Neural crest cell (in vitro differentiated cells): Measurements from ENCODE around the gene PRDM12. TPM values are rescaled to one million over a fixed set of nuclear protein-coding genes. Genes with fewer than 3 reads are reported as not detected.
A peak's percentile ranks its signal among the peaks of the same experiment; 100 is the strongest.

ENCODE experiments used
- DNase-seq: peaks from one replicate; pipeline ENCODE4 v3.0.0; 2021; ENCODE audit warnings: low read depth, mixed read lengths, low spot score
- H3K27ac Mint-ChIP-seq: one replicate; pipeline ENCODE4 v1.8.0; 2021; ENCODE audit warnings: mild to moderate bottlenecking, mixed read lengths; ENCODE audit not compliant: unreplicated experiment
- H3K27me3 Mint-ChIP-seq: 2 replicates; pipeline ENCODE4 v1.8.0; 2021; ENCODE audit warnings: low read depth, mild to moderate bottlenecking, mixed read lengths
- H3K36me3 Mint-ChIP-seq: 2 replicates; pipeline ENCODE4 v1.8.0; 2021; ENCODE audit warnings: low read depth, mild to moderate bottlenecking, mixed read lengths
- H3K4me1 Mint-ChIP-seq: 2 replicates; pipeline ENCODE4 v1.8.0; 2021; ENCODE audit warnings: mixed read lengths
- H3K4me3 Mint-ChIP-seq: one replicate; pipeline ENCODE4 v1.8.0; 2021; ENCODE audit warnings: mild to moderate bottlenecking, mixed read lengths
- H3K9me3 Mint-ChIP-seq: 2 replicates; pipeline ENCODE4 v1.8.0; 2021; ENCODE audit warnings: mixed read lengths
- total RNA-seq: library from RNA; stranded (reverse); gene quantifications from 2 replicates; pipeline ENCODE4 v1.2.1, GENCODE V29; 2021
- TF ChIP-seq, protein P1 (sequence below): fragments of 200-600 bp; sonication (generic); conservative IDR thresholded peaks from 2 replicates; pipeline ENCODE4 v1.5.0; 2021; ENCODE audit warnings: antibody characterized with exemption, mild to moderate bottlenecking

PRDM12 gene
- total RNA-seq, 1 donor from 2014 or later = 2.2 TPM

DNA sequence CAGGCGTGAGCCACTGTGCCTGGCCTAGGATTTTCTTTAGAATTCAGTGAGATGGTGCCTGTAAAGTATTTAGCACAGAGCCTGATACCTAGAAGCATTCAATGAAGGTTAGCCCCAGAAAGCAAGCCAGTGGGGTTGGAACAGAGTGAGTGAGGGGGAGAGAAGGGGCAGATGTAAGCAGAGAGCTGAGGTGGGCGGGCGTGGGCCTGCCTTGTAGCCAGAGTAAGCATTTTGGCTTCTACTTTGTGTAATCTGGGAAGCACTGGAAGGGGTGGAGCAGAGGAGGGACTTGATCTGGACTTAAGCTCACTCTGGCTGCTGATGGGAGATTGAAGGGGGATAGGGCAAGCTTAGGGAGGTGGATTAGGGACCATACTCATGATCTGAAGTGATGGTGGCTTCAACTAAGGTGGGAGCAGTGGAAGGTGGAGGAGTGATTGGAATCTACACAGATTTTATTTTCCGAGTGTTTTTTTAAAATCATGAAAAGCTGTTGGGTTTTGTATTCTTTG lies 31.8 kb downstream of the PRDM12 start:
- peak overlapping the region; percentile 38 for H3K4me3 Mint-ChIP-seq
- TF ChIP-seq, protein P1, sequence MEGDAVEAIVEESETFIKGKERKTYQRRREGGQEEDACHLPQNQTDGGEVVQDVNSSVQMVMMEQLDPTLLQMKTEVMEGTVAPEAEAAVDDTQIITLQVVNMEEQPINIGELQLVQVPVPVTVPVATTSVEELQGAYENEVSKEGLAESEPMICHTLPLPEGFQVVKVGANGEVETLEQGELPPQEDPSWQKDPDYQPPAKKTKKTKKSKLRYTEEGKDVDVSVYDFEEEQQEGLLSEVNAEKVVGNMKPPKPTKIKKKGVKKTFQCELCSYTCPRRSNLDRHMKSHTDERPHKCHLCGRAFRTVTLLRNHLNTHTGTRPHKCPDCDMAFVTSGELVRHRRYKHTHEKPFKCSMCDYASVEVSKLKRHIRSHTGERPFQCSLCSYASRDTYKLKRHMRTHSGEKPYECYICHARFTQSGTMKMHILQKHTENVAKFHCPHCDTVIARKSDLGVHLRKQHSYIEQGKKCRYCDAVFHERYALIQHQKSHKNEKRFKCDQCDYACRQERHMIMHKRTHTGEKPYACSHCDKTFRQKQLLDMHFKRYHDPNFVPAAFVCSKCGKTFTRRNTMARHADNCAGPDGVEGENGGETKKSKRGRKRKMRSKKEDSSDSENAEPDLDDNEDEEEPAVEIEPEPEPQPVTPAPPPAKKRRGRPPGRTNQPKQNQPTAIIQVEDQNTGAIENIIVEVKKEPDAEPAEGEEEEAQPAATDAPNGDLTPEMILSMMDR = no peak
- no peaks in the 10 kb centered on the region for H3K27me3 Mint-ChIP-seq
- H3K4me1 Mint-ChIP-seq = peaks cover 53% of the 10 kb centered on the region
- peaks cover 24% of the 10 kb centered on the region for H3K36me3 Mint-ChIP-seq
- no peaks in the 10 kb centered on the region for H3K9me3 Mint-ChIP-seq
- H3K27ac Mint-ChIP-seq = no peak overlapping the region
- DNase-seq = no peak

DNA sequence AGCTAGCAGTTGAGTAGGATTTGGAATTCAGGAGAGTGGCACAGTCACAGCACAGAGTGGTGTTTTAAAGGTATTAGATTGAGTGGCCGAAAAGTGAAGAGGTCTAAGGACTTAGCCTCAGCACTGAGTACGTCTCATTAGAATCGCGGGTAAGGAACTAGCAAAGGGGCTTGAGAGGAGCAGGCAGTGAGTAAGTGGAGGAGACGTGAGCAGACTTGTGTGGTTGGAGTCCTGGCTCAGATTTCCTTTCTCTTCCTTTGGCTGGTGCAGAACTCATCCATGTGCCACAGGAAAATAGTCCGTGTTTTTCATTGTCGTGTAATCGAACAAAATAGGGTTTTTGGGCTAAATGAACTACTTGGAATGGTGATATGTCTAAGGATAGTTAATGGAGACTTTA lies 32.6 kb downstream of the PRDM12 start:
- Mint-ChIP-seq H3K36me3 (peaks cover 24% of the 10 kb centered on the region), H3K27ac (no peak overlapping the region), H3K4me1 (peaks cover 57% of the 10 kb centered on the region), H3K9me3 (no peaks in the 10 kb centered on the region), H3K4me3 (peak overlapping the region; percentile 50), H3K27me3 (no peaks in the 10 kb centered on the region)
- TF ChIP-seq, protein P1 = no peak
- no peak for DNase-seq

DNA sequence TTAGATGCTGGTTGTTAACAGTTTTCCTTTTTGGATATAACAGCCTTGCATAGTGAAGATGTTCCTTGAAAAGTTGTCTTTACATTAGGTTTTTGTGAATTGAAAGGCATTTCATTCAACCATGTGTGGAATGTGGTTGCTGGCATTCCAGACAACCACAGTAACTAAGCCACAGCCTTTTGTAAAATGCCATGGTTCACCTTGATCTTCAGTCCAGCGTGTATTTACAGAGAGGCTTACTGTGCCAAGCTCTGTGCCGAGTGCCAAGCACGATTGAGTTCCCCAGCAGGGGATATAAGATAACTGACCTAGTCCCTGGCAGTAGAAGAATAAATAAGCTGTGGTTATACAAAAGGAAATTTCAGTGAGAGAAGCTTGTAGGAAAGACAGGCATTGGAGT lies 34.1 kb downstream of the PRDM12 start:
- TF ChIP-seq, protein P1 = no peak
- DNase-seq = no peak
- peak overlapping the region; percentile 33 for H3K4me3 Mint-ChIP-seq
- H3K27ac Mint-ChIP-seq = no peak overlapping the region
- H3K36me3 Mint-ChIP-seq = peaks cover 32% of the 10 kb centered on the region
- H3K9me3 Mint-ChIP-seq = no peaks in the 10 kb centered on the region
- no peaks in the 10 kb centered on the region for H3K27me3 Mint-ChIP-seq
- peaks cover 47% of the 10 kb centered on the region for H3K4me1 Mint-ChIP-seq

DNA sequence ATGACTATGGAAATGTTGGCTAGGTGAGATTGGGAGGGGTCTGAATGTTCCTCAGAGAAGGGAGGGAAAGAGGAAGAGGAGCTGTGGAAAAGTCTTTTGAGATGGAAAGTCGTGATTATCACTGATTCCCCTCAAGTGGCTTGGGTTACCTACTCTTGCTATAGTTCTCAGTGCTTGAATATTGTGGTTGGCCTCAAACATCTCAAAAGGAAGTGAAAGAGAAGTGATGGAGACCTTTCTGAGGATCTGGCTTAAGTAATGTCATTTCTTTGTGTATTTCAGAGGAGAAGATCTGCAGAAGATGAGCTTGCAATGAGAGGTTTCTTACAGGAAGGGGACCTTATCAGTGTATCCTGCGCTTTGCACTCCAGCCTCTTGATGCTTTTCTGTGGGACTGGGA lies 34.7 kb downstream of the PRDM12 start:
- peaks cover 36% of the 10 kb centered on the region for H3K36me3 Mint-ChIP-seq
- H3K4me3 Mint-ChIP-seq = no peak overlapping the region
- H3K27me3 Mint-ChIP-seq = no peaks in the 10 kb centered on the region
- TF ChIP-seq, protein P1 = no peak
- DNase-seq = no peak
- no peaks in the 10 kb centered on the region for H3K9me3 Mint-ChIP-seq
- H3K4me1 Mint-ChIP-seq = peaks cover 46% of the 10 kb centered on the region
- peak overlapping the region; percentile 21 for H3K27ac Mint-ChIP-seq

DNA sequence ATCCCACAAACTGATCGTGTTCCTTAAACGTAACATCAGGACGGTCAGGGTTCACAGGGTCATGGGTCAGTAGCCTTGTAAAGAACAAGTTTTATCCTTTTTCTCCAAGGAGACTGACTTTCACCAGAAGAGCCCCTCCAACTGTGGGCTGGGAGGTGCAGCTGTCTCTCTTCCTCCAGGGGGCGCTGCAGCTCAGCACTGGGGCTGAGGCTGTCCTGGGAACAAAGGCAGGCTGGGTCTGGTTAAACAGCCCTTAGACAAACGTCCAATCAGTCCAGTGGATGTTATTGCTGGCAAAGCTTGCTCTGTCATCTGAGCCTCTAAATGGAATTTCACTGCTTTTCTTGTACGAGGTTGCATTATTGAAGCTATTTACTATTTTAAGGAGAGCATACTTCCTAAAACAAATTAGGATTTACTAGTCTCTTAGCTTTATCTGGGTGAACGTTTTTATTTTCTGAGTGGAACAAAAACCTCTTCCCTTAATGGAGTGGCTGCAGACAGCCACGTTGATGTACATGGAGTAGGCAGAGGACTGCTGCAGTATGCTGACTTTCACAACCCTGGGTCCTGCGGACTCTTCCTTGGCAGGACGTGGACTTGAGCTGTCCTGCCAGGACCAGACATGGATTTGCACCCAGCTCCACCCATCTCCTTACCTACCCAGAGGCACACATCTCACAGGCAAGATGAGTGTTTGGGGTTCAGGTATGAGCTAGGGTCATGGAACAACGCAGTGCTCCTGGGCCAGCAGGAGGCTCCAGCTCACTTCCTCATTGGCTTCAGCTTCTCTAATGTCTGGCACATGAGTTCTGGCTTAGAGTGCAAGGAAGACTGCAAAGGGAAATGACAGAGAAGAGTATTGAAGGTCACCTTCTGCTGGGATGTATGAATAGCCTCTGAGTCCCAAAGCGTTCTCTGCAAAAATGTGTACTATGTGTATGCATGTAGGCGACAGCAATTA lies 36.9 kb downstream of the PRDM12 start:
- peak overlapping the region; percentile 53 for H3K4me3 Mint-ChIP-seq
- H3K36me3 Mint-ChIP-seq = peaks cover 32% of the 10 kb centered on the region
- H3K27ac Mint-ChIP-seq = peak overlapping the region; percentile 77
- no peaks in the 10 kb centered on the region for H3K9me3 Mint-ChIP-seq
- no peaks in the 10 kb centered on the region for H3K27me3 Mint-ChIP-seq
- peak; percentile 94 for DNase-seq
- peaks cover 28% of the 10 kb centered on the region for H3K4me1 Mint-ChIP-seq
- TF ChIP-seq, protein P1 = peak; percentile 96
